HepG2 (cell line): ENCODE data around the gene CYP4F22.

Source experiments
- CTCF ChIP-seq: sonication (generic); formaldehyde crosslinking; IDR thresholded peaks from 2 replicates; pipeline ENCODE4 v1.5.0; 2020; ENCODE audit warnings: mild to moderate bottlenecking, missing genetic modification reagents, moderate library complexity
- EZH2 ChIP-seq: conservative IDR thresholded peaks from 2 replicates; pipeline ENCODE4 v1.6.1; 2012; ENCODE audit warnings: mild to moderate bottlenecking, low read depth, low read length, moderate library complexity
- USF2 ChIP-seq, 2 experiments: sonication (generic) in 1 of 2; formaldehyde crosslinking in 1 of 2; IDR thresholded peaks; 2 replicates each; pipeline versions ENCODE4 v1.5.1 to v1.6.1; 2011 to 2020; ENCODE audit warnings: borderline replicate concordance in 1 of 2, low read depth in 1 of 2, low read length in 1 of 2, mild to moderate bottlenecking in 1 of 2, missing genetic modification reagents in 1 of 2, moderate library complexity in 1 of 2
- ZNF326 ChIP-seq: sonication (generic); formaldehyde crosslinking; IDR thresholded peaks from 2 replicates; pipeline ENCODE4 v1.4.0; 2020; ENCODE audit warnings: missing genetic modification reagents, borderline replicate concordance

- no peak for TF ChIP-seq USF2 (IDR thresholded peaks at IDR 0.05; ENCODE audit: low read depth, low read length)
- TF ChIP-seq USF2 (CRISPR knock-in tag; IDR thresholded peaks at IDR 0.05; ENCODE audit: borderline replicate concordance): no peak
- TF ChIP-seq ZNF326 (CRISPR knock-in tag): no peak
- TF ChIP-seq CTCF (CRISPR knock-in tag): no peak
- TF ChIP-seq EZH2: no peak
Measured at GRCh38 chr19:15556634-15557181, 48.4 kb downstream of the CYP4F22 start.
